Measurements from ENCODE around the gene ENAH.
"Not testable (repeated sequence)": the region's sequence is repeated elsewhere in the genome, so short reads cannot be mapped to it uniquely, and the experiment has no call there.

ENAH gene

DNA sequence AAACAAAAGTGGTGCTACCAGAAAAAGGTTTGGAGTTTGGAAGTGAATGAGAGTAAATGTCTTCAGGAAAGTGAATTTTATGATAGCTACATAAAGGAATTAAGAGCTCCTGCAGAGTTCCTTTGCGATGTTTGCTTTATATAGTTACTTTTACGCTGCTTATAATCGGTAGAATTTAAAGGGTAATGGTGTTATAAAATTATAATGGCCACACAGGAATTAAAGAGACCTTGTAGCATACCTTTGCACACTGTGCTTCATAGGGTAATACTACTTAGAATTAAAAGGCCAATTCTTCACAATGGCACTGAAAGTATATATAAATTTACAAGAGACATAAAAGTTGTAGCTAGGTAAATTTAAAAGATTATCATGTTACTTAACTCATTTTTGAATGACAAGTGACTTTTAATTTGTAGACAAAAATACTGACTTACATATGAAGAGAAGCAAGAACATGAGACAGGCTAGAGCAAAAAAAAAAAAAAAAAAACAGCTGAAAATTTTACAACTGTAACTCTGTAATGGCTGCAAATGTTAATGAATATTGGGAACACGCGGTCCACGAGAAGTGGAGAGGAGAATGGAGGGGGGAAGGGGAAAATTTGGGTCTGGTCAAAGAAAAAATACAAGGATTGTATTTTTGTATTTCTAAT, 159.2 kb downstream of the ENAH start:
- no peak for DNase-seq (ENCODE audit: low spot score)

DNA sequence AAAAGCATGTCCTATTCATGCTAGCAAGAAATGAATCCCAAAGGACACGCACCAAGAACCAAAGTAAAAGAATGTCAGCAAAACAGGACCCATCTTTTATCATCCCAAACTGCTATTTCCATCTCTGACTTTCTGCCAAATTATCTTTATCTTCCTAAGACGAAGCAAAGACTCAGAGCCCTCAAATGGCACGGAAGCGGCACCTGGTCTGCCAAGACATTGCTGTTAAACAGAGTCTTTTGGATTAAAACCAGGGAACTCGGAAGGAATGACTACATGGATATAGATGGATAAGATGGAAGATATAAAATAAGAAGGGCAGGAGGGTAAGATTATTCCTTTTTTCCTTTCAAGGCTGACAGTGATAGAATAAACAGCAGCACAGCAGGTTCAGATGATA, 164.2 kb downstream of the ENAH start:
- no peak for DNase-seq (ENCODE audit: low spot score)

DNA sequence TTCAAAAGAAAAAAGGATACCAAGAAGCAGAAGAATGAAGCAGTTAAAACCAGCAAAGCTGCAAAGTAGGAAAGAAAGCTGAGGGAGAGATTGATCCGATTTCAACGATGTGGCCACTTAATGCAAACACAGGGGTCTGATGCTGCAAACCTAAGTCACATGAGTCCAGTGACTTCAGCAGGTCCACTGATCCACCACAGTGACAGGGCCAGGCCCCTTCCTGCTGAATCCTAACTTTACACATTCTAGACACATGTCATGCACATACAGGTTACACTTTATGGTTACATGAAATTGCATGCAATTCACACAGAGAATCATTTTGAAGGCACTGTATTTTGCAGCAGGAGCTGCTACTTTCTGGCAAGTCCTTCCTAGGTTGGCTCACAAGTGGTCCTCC, 166.1 kb downstream of the ENAH start:
- no peak for DNase-seq (ENCODE audit: low spot score)

DNA sequence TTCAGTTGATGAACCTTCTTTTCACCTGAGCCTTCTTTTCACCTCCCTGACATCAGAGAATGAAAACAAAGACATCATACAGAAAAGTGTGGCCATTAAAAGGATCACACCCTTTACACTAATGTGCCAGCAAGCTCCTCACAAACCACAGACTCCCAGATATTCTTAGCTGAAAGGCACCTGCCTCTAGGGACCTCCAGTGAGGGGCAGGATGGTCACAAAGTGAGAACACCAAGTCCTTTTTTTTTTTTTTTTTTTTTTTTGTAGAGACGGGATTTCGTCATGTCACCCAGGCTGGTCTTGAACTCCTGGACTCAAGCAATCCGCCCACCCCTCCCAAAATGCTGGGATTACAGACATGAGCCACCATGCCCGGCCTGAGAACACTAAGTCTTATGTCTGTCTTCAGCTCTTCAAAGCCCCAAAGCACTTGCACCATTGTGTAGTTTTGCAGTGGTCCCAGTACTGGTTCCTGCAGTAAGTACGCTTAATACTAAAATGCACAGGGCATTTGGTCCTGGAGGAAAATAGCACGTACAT, 166.9 kb downstream of the ENAH start:
- DNase-seq (ENCODE audit: low spot score), result no peak

DNA sequence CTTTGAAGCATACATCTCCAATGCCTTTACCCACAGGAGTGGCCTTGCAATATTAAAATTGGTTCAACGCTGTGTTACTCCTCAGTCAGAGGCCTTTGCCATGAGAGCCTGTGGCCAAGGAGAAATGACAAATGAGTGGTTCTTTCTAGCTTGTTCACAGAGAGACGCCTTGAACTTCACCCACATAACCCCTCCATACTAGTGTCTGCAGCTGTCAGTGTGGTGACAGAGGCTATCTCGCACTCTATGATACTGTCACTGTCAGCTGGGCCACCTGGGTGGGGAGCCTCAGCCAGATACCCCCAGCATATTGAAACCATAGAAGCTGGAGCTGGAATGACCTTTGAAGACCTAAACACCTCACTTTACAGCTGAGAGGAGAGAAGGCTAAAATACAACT, 167.7 kb downstream of the ENAH start:
- DNase-seq (ENCODE audit: low spot score), result no peak

DNA sequence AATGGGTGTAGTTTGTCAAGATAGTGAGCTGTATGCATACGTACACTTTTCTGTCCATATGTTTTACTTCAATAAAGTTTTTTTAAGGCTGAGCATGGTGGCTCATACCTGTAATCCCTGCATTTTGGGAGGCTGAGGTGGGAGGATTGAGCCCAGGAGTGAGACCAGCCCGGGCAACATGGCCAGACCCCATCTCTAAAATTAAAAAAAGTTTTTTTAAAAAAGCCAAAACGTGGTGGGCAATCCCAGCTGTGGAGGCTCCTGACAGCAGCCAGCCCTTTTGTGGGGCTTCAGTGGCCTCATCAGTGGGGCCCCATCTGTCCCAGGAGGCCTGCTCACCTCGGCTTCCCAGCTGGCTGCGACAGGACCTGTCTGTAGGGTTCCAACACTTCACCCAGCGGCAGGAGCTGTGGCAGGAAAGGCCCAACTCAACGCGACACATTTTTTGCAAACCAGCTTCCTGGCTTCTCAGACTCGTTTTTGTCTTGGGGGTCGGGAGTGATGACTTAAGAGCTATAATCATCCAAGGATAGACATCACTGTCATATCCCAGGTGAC, 168.2 kb downstream of the ENAH start:
- DNase-seq (ENCODE audit: low spot score), result no peak

DNA sequence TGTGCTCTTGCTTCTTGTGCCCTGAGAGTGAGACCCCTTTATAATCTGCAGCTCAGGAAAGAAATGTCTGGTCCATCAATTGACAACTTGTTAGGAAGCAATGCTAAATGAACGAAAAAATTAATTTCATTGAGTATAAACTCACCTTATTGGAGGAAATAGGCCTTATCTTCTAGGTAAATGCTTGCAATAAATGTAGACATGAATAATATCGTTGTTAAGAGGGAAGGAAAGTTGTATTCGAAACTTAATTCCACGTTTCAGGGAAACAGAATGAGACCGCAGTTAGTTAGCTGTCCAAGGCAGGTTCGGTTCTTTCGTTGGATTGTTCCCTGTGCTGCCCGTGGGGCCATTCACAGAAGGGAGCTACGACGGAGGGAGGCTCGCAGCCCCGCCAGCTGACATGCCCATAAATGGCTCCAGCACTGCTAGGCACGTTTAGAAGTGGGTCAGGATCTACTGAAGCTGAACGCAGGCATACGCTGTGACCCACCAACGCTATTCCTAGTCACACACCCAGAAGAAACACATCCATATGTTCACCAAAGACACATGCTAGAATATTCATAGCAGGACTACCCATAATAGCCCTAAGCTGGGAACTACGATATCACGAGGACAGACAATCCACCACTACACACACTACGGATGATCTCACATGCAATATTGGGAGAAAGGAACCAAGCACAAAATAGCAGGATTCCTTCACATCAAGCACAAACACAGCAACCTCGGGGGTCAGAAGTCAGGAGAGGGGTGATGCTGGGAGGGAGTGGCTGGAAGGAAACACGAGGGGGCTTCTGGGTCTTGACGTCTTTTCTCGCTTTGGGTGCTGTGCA, 168.9 kb downstream of the ENAH start:
- no peak for DNase-seq (ENCODE audit: low spot score)

DNA sequence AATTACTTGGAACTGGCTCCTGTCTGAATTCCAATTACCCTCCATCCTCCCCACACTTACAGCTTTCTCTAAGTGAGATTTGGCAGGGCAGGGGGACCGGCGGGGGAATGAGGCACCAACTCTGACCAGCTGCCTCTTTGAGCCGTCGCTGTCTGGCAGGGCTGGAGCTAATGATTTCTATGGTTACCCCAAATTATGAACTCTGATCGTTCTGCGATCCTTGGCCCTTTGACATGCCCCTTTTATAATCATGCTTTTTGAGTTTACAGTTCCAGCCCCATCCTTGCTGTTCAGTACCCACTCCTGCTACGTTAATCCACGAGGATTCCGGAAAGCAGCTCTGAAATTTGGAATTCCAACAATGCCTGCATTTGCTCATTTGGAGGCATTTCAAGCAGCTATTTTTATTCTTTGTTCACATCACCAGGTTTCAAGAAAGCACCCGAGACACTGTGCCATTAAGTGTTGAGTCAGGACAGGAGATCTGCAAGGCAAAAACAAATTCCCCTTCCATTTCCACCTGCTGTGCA, 170.4 kb downstream of the ENAH start:
- DNase-seq (ENCODE audit: low spot score), result no peak

DNA sequence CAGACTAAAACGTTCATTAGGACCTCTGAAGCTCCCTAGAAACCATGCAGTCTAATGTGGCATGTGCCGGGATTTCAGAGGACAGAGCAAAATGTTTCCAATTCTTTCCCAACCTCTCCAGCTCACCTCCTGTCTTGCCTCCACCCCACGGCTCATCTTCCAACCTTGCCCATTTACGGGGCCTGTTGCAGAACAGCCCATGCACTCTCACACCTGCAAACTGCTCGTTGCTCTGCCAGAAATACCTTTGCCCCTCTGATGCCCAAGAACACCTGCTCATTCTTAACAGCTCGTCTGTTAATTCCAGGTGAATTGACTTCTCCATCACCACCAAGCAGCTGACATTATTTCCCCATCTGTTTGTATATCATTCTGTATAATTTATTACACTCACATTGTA, 171.2 kb downstream of the ENAH start:
- no peak for DNase-seq (ENCODE audit: low spot score)

DNA sequence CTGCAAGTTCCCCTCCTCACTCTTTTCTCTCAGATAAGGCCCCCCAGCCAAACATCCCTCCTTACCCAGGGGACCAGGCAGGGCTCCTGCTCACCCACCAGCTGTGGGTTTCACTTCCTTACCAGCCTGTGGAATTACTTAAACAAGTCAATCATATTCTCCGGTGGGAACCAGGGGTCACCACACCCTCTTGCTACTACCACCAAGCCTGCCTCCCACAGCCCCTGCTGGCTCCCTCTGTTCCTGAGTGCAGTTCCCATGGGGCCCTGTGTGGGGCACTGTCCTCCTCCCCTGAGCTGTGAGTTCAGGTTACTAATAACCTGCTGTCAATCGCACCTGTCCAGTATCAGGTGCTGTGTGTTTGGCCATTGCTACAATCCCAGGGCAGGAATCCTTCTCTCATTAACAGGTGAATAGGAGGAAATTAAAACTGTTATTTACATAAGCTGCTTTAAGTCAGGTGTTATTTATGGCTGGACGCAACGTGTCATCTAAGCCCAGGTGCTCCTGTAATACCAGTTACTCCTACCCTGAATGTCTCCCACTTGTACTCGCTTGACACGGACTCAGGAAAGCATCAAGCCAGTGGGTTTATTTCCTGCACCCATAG, 172.0 kb downstream of the ENAH start:
- peak; percentile 38 for DNase-seq (ENCODE audit: low spot score)

DNA sequence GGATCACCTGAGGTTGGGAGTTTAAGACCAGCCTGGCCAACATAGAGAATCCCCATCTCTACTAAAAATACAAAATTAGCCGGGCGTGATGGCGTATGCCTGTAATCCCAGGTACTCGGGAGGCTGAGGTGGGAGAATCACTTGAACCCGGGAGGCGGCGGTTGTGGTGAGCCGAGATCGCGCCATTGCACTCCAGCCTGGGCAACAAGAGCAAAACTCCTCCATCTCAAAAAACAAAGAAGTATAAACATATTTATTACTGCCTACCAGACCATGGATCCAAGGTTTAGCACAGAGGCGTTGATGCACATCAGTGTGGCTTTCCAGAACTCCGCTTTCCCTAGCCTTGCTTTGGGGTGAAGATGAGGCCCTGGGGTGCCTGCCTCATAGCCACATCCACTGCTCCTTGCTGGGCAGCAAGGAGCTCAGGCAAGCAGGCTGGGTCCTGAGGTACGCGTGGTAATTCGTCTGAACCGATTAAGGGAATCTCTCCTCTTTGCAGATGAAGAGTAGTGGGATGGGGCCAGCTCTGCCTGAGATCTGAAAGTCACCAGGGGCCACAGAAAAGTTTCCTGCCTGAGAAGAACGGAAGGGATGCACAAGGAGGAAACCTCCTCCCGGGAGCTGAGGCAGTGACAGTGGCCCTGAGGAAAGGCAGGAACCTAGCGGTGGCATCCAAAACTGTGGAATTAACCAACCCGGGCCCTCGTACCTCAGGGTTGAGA, 172.8 kb downstream of the ENAH start:
- no peak for DNase-seq (ENCODE audit: low spot score)

DNA sequence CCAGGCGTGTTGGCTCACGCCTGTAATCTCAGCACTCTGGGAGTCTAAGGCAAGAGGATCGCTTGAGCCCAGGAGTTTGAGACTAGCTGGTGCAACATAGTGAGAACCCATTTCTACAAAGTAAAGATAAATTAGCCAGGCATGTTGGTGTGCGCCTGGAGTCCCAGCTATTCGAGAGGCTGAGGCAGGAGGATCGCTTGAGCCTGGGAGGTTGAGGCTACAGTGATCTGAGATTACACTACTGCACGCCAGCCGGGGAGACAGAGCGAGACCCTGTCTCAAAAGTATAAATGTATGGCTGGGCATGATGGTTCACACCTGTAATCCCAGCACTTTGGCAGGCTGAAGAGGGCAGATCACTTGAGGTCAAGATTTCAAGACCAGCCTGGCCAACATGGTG, 173.6 kb downstream of the ENAH start:
- DNase-seq (ENCODE audit: low spot score), result no peak

DNA sequence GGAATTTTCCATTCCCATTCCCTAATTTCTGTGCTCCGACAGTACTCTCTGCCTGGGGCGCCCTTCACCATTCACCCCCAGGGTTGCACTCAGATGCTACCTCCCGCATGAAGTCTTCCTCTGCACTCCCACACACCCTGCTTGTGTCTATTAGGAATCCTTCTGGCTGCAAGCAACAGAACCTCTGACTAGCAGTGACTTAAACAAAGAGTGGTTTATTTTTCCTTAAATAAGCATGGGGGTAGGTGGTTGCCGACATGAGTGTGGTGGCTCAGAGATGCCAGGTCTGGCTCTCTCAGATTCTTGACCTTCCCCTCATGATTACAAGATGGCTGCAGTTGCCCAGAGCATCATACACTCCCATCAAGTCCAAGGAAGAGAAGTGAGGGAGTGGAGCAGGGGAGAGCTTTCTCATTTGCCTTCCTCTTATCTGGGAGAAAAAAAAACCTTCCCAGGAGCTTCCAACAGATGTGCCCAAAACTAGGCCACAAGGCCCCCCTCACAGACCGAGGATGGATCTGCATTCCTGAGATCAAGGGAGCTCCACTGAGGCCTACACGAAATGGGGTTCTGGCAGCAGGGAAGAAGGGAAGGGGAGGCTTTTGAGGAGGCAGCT, 175.5 kb downstream of the ENAH start:
- DNase-seq (ENCODE audit: low spot score), result no peak

DNA sequence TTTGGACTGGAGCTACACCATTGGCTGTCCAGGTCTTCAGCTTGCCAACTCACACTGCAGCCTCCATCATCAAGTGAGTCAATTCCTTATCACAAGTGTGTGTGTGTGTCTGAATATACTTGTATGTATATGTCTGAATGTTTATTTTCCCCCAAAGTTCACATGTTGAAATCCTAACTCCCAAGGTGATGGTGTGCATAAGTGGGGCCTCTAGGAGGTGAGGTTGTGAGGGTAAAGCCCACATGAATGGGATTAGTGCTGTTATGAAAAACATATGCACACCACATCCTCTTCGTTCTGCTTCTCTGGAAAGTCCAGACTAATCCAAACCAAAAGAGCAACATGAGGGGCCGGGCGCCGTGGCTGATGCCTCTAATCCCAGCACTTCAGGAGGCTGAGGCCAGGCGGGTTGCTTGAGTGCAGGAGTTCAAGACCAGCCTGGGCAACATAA, 176.4 kb downstream of the ENAH start:
- DNase-seq (ENCODE audit: low spot score), result no peak

DNA sequence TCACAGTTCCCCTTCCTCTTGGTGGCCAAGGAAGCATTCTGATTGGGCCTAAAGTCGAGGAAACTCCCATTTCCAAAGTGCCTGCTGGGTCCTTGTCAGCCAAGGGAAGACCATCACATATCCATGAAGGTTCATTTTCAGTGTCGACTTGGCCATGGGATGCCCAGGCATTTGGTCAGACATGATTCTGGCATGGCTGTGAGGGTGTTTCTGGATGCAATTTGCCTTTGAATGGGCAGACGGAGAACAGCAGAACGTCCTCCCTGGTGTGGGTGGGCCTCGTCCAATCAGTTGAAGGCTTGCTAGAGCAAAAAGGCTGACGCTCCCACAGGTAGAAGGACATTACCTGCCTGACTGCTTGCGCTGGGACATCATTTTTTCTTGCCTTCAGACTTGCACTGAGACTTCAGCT, 176.8 kb downstream of the ENAH start:
- DNase-seq (ENCODE audit: low spot score), result no peak

DNA sequence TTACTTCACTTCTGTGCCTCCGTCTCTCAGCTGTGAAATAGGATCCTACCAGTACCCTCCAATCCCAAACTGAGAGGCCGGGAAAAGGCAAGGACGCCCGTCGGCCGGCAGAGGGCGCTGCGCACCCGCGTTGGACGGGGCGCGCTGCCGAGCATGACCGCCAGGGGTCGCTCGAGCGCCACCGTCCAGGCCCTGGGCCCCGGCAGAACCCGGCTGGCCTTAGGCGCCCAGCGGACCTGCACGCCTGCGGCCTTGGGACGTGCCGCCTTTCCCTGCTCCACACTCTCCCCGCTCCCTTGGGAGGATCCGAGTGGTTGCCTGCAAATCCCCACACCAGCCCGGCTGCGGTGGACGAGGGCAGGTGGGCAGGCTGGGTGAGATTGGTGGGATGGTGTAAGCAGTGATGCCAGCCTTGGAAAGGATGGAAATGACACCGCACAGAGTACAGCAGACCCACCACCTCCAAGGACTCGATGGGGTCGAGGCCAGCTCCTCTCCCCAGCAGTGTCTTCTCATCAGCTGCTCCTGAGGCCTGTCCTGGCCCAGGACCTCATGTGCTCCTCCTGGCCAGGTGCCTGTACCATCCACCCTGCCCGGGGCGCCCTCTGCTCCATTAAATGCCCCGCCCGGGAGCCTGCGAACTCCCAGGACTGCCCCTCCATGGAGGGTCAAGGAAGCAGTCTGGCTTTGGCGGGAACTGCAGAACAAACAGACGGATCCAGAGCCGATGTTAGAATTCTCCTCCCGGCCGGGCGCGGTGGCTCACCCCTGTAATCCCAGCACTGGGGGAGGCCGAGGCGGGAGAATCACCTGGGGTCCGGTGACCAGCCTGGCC, 177.7 kb downstream of the ENAH start:
- peak; percentile 51 for DNase-seq (ENCODE audit: low spot score)

DNA sequence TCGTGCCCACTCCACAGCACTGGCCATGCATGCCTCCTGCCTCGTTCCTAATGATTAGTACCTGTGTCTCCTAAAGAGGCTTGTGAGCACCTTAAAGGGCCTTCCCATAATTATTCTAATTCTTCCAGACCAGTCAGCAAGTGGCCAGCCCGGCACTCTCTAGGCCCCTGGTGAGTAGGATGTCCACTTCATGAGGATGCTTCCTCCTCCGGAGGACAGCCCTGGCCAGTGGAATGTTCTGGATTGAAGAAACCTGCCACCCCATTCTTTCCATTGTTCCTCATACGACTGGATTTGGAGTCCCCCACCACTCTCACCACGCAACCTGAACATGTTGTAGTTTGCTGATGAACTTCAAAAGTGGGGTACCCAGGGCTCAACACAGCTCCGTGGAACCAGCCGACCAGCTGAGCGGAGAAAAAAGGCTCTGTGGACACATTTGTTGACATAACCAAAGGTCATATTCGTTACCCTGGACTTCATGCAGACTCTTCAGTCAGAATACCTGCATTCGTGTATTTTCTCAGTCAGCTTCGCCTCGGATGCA, 178.4 kb downstream of the ENAH start:
- DNase-seq (ENCODE audit: low spot score), result no peak

DNA sequence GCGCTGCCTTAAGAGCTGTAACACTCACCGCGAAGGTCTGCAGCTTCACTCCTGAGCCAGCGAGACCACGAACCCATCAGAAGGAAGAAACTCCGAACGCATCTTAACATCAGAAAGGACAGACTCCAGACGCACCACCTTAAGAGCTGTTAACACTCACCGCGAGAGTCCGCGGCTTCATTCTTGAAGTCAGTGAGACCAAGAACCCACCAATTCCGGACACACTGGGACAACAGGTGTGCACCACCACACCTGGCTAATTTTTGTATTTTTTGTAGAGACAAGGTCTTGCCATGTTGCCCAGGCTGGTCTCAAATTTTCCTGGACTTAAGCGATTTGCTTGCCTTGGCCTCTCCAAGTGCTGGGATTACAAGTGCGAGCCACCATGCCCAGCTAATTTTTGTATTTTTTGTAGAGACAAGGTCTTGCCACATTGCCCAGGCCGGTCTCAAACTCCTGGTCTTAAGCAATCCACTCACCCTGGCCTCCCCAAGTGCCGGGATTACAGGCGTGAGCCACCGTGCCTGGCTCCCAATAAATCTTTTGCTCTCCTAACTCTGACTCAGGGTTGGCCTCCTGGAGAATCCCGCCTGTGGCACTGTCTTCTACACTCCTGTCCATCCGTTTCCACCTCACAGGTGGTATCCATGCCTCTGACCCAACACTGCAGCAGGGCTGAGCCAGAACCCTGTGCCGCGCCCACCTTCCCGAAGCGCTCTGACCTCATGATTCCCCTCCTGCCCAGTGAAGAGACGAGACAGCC, 179.1 kb downstream of the ENAH start:
- not testable (repeated sequence) for DNase-seq (ENCODE audit: low spot score)

DNA sequence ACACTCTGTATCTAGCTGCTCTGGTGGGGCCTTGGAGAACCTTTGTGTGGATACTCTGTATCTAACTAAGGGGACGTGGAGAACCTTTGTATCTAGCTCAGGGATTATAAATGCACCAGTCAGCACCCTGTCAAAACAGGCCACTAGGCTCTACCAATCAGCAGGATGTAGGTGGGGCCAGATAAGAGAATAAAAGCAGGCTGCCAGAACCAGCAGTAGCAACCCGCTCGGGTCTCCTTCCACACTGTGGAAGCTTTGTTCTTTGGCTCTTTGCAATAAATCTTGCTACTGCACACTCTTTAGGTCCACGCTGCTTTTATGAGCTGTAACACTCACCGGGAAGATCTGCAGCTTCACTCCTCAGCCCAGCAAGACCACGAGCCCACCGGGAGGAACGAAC, 179.7 kb downstream of the ENAH start:
- not testable (repeated sequence) for DNase-seq (ENCODE audit: low spot score)
